ENCODE results near the gene BNC2. TPM values are rescaled to one million over a fixed set of nuclear protein-coding genes. Genes with fewer than 3 reads are reported as not detected.
A peak's percentile ranks its signal among the peaks of the same experiment; 100 is the strongest.

Gene BNC2
- total and polyA plus RNA-seq, 2 experiments from 2014 or later: 13.8 to 18.5 TPM

- H3K36me3 ChIP-seq (ENCODE audit: low read depth): no peaks in the 10 kb centered on the region
- WGBS, 2 experiments (ENCODE audit: low coverage in 1 of 2, low lambda C conversion rate in 2 of 2, missing lambda C conversion rate in 2 of 2): 83 to 85% methylated on average over 11 of the region's 11 CpGs
- no peaks in the 10 kb centered on the region for H3F3A ChIP-seq (ENCODE audit: insufficient read depth)
- H3K27me3 ChIP-seq (replicated peaks; ENCODE audit: insufficient read depth): no peaks in the 10 kb centered on the region
- DNase-seq: peak; percentile 10
- H3K79me2 ChIP-seq (ENCODE audit: insufficient read depth): peaks cover 21% of the 10 kb centered on the region
- H3K9ac ChIP-seq: no peak overlapping the region
- H3K4me2 ChIP-seq (ENCODE audit: unreplicated experiment): no peak overlapping the region
- H2AFZ ChIP-seq: no peak overlapping the region
- H3K9me2 ChIP-seq (ENCODE audit: insufficient read depth): no peaks in the 10 kb centered on the region
- no peaks in the 10 kb centered on the region for H3K9me3 ChIP-seq (ENCODE audit: low read depth)
- peaks cover 17% of the 10 kb centered on the region for H3K4me1 ChIP-seq (ENCODE audit: insufficient read depth)
- H3K4me3 ChIP-seq: no peak overlapping the region
- H3K27ac ChIP-seq: no peak overlapping the region
- in situ Hi-C loops (cut with MboI): no loop called here
- no peaks in the 10 kb centered on the region for H4K20me1 ChIP-seq (ENCODE audit: insufficient read depth)
- TF ChIP-seq EZH2phosphoT487 (IDR thresholded peaks at IDR 0.05; ENCODE audit: insufficient read depth, low read depth) (no peak), EZH2 (IDR thresholded peaks at IDR 0.05; ENCODE audit: insufficient read depth, poor library complexity, severe bottlenecking) (no peak)
Measured at GRCh38 chr9:16575142-16575985, 295.1 kb downstream of the BNC2 start.

GRCh38 chr9:16572005-16572734 is 298.3 kb downstream of the BNC2 start:
- no peak overlapping the region for H3K27ac ChIP-seq

GRCh38 chr9:16571127-16571802 is 299.2 kb downstream of the BNC2 start:
- 90 to 93% methylated on average over 7 of the region's 7 CpGs for WGBS, 2 experiments (ENCODE audit: low coverage in 1 of 2, low lambda C conversion rate in 2 of 2, missing lambda C conversion rate in 2 of 2)
- H3F3A ChIP-seq (ENCODE audit: insufficient read depth): no peaks in the 10 kb centered on the region
- in situ Hi-C loops (cut with MboI): no loop called here

More at GRCh38 chr9:16572005-16572734, 298.3 kb downstream of the BNC2 start:
- H3K4me2 ChIP-seq (ENCODE audit: unreplicated experiment): no peak overlapping the region
- H3K9me2 ChIP-seq (ENCODE audit: insufficient read depth): no peaks in the 10 kb centered on the region
- 87 to 88% methylated on average over 5 of the region's 5 CpGs for WGBS, 2 experiments (ENCODE audit: low coverage in 1 of 2, low lambda C conversion rate in 2 of 2, missing lambda C conversion rate in 2 of 2)
- no peaks in the 10 kb centered on the region for H3K9me3 ChIP-seq (ENCODE audit: low read depth)
- no peak overlapping the region for H3K4me3 ChIP-seq
- TF ChIP-seq EZH2phosphoT487 (IDR thresholded peaks at IDR 0.05; ENCODE audit: insufficient read depth, low read depth): no peak
- TF ChIP-seq EZH2 (IDR thresholded peaks at IDR 0.05; ENCODE audit: insufficient read depth, poor library complexity, severe bottlenecking): no peak
- no peaks in the 10 kb centered on the region for H3F3A ChIP-seq (ENCODE audit: insufficient read depth)
- peaks cover 17% of the 10 kb centered on the region for H3K4me1 ChIP-seq (ENCODE audit: insufficient read depth)
- H4K20me1 ChIP-seq (ENCODE audit: insufficient read depth): no peaks in the 10 kb centered on the region
- DNase-seq: no peak
- H3K79me2 ChIP-seq (ENCODE audit: insufficient read depth): peaks cover 27% of the 10 kb centered on the region
- no peak overlapping the region for H2AFZ ChIP-seq
- no peaks in the 10 kb centered on the region for H3K27me3 ChIP-seq (replicated peaks; ENCODE audit: insufficient read depth)
- no peak overlapping the region for H3K9ac ChIP-seq
- in situ Hi-C loops (cut with MboI): no loop called here
- H3K36me3 ChIP-seq (ENCODE audit: low read depth): no peaks in the 10 kb centered on the region

GRCh38 chr9:16563446-16563845 is 307.0 kb downstream of the BNC2 start:
- H3K9me3 ChIP-seq (ENCODE audit: low read depth): no peaks in the 10 kb centered on the region
- no peaks in the 10 kb centered on the region for H3K4me1 ChIP-seq (ENCODE audit: insufficient read depth)
- H3F3A ChIP-seq (ENCODE audit: insufficient read depth): no peaks in the 10 kb centered on the region
- peaks cover 31% of the 10 kb centered on the region for H3K79me2 ChIP-seq (ENCODE audit: insufficient read depth)
- no peak for DNase-seq
- no peak overlapping the region for H2AFZ ChIP-seq
- no peak for TF ChIP-seq EZH2phosphoT487 (IDR thresholded peaks at IDR 0.05; ENCODE audit: insufficient read depth, low read depth)
- no peak overlapping the region for H3K4me3 ChIP-seq
- H3K27me3 ChIP-seq (replicated peaks; ENCODE audit: insufficient read depth): no peaks in the 10 kb centered on the region
- H3K4me2 ChIP-seq (ENCODE audit: unreplicated experiment): no peak overlapping the region
- H3K9ac ChIP-seq: no peak overlapping the region
- no peak overlapping the region for H3K27ac ChIP-seq
- no peaks in the 10 kb centered on the region for H3K9me2 ChIP-seq (ENCODE audit: insufficient read depth)
- no peaks in the 10 kb centered on the region for H3K36me3 ChIP-seq (ENCODE audit: low read depth)
- 89 to 94% methylated on average over 2 of the region's 2 CpGs for WGBS, 2 experiments (ENCODE audit: low coverage in 1 of 2, low lambda C conversion rate in 2 of 2, missing lambda C conversion rate in 2 of 2)
- H4K20me1 ChIP-seq (ENCODE audit: insufficient read depth): no peaks in the 10 kb centered on the region
- in situ Hi-C loops (cut with MboI): no loop called here

More at GRCh38 chr9:16571127-16571802, 299.2 kb downstream of the BNC2 start:
- TF ChIP-seq EZH2 (IDR thresholded peaks at IDR 0.05; ENCODE audit: insufficient read depth, poor library complexity, severe bottlenecking): no peak
- TF ChIP-seq EZH2phosphoT487 (IDR thresholded peaks at IDR 0.05; ENCODE audit: insufficient read depth, low read depth): no peak
- Histone ChIP-seq H3K79me2 (ENCODE audit: insufficient read depth) (peaks cover 31% of the 10 kb centered on the region), H3K4me1 (ENCODE audit: insufficient read depth) (peaks cover 17% of the 10 kb centered on the region), H3K36me3 (ENCODE audit: low read depth) (no peaks in the 10 kb centered on the region), H3K9ac (no peak overlapping the region), H3K9me3 (ENCODE audit: low read depth) (no peaks in the 10 kb centered on the region), H3K4me3 (no peak overlapping the region), H4K20me1 (ENCODE audit: insufficient read depth) (no peaks in the 10 kb centered on the region), H3K4me2 (ENCODE audit: unreplicated experiment) (no peak overlapping the region), H2AFZ (no peak overlapping the region), H3K27me3 (replicated peaks; ENCODE audit: insufficient read depth) (no peaks in the 10 kb centered on the region), H3K9me2 (ENCODE audit: insufficient read depth) (no peaks in the 10 kb centered on the region), H3K27ac (no peak overlapping the region)
- peak; percentile 41 for DNase-seq

Data from GM23248 (cell line).